HG02885 (cell line): ENCODE data around the gene CES5A.
"Not testable (repeated sequence)": the region's sequence is repeated elsewhere in the genome, so short reads cannot be mapped to it uniquely, and the experiment has no call there.

Experiments used
- ATAC-seq: cut with Tn5 transposase; IDR thresholded peaks from one replicate; pipeline ENCODE4 v1.9.1; 2021; ENCODE audit warnings: mild to moderate bottlenecking; ENCODE audit not compliant: unreplicated experiment, poor library complexity

The CES5A gene

DNA sequence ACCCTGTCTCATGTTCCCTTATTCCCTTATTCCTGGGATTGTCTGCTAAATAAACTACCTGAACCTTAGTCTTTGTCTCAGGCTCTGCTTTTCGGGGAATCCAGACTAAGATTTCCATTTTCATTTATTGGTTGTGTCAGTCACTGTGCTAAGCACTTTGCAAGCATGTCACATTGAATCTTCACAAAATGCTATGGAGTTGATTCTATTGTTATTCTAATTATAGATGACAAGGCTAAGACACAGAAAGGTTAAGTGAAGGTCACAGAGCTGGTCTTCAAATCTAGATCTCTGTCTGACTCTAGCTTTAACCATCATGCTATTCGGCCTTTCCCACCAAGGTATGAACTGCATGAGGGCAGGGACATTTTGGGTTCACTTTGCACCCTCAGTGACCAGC is 13.4 kb upstream of the CES5A start:
- ATAC-seq, result no peak

DNA sequence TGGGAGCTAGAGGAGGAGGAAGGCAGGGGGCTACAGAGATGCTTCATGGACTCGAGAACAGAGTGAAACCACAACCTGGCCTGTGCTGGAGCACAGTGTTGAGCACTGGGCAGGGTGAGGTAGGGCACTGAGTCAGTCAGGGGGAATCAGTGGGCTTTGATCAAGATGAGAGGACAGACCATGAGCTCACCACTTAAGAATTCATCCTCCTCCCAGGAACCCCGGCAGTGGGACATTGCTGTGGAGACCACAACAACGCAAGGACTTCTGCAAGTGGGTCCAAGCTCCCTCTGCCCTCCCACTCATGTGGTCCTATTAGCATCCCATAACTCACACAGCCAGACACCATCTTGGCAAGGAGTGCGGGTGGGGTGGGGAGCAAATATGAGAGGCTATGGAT is 1.7 kb upstream of the CES5A start:
- ATAC-seq, result no peak

DNA sequence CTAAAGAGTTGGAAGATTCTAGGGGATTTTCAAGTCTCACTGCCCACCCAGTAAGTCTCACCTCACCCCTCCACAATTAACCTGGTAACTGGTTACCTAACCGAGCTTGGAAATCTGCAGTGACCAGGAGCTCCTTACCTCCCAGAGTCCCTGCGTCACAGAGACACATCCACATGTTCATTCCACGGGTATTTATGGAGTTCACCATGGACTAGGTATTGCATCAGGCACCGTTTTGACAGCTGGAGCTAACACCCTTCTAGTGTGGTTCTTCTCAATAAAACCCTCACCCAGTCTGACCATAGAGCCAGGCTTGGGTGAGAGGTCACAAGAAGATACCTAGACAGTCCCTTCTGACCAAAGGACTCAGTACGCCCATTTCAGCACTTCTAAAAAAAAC is 2.1 kb downstream of the CES5A start:
- no peak for ATAC-seq

DNA sequence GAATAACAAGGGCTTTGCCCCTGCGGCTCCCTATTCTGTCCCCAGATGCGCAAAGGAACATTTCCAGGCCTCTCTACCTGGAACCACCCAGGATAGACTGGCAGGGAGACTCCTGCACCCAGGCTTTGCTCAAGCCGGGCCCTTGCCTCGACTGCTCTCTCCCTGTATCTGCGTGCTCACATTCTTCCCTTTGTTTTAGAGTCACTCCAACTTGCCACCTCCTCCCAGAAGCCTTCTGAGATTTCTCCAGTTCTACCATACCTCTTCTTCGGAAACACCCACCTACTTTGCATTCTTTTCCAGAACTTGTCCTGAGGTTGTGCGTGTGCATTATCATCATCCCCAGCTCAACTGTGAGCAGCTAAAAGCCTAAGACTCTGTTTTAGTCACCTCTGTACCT is 3.0 kb downstream of the CES5A start:
- no peak for ATAC-seq

DNA sequence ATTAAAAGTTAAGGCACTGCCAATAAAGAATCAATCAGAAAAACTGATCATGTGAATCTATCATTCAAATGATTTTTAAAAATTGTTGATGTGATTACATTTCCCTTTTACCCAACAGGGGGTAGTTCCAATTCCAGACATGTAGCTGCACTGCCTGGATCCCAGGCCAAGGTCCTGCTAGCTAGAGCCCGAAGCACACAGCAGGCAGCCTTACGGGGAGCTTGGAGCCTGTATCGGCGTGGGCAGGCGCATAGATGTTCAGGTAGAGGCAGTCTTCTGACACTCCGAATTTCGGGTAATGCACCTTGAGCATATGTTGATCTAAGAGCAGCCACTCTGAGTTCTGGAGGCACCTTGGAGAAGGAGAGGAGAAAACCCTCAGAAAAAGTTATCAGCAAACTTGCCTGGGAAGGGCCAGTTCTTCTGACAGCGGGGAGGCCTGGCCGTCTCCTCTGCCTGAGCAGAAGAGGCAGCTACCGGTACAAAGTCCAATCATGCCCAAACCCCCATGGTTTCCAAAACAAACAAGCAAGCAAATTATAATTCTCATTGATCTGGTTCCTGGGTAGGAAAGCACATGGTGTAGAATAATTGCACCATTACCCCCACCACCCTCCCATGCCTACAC is 3.6 kb downstream of the CES5A start:
- no peak for ATAC-seq

DNA sequence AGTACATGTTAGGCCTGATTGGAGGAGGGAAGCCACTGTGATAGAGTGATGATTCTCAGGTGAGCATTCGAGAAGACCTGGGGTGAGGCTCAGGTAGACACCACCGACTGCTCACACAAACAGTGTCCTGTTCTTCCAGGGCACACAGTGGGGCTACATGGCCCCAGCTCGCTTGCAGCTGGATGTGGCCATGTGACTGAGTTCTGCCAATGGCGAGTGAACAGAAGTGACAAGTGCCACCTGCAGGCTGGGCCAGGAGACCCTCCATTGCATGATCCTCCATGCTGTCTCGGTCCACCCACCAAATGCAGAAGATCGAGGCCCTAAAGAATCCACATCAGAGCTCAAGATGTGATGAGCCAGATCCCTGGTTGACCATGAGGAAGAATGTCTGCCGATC is 6.2 kb downstream of the CES5A start:
- ATAC-seq, result no peak

DNA sequence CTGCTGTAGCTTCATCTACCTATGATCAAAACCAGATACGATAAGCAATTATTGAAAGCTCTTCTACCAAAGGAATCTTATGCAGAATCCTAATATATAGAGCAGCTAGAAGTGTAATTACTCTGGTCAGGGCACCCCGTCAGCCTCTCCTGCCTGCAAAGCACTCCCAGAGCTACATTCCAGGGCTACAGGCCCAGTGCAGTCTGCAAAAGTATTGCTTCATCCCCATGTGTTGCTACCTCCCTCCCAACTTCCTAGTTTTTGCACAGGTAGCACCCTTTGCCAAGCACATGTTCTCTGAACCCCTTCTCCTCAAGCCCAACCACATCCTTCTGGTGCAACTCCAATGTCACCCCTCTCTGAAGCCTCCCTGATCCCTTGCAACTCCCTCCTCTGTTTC is 7.0 kb downstream of the CES5A start:
- no peak for ATAC-seq

DNA sequence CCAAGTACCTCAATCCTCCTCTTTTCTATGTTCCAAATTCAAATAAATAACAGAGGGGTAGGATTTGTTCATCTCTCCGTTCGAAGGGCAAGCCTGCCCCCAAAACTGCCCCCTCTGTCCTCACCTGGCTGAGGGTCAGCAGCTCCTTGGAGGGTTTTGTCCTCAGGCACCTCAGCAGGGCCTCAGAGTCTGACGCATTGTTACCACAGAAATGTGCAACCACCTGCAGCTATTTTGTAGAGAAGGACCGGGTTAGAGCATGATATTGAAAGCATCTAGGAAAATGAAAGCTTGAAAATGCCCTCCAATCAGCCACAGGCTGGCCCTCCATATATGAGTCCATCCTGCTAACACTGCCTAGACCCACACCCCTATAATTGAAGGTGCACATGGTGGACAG is 13.9 kb downstream of the CES5A start:
- ATAC-seq, result no peak

DNA sequence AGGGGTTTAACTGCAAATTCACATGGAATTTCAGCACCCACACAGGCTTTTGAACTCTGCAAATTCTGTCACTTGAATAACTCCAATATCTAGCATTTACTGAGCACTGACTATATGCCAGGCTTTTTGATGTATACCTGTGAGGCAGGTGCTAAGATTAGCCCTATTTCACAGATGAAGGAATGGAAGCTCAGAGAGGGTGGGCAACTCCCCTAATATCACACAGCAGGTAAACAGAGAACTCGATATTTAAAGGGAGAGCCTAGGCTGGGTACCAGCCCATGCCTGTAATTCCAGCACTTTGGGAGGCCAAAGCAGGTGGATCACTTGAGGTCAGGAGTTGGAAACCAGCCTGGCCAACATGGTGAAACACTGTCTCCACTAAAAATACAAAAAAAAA is 17.5 kb downstream of the CES5A start:
- not testable (repeated sequence) for ATAC-seq

DNA sequence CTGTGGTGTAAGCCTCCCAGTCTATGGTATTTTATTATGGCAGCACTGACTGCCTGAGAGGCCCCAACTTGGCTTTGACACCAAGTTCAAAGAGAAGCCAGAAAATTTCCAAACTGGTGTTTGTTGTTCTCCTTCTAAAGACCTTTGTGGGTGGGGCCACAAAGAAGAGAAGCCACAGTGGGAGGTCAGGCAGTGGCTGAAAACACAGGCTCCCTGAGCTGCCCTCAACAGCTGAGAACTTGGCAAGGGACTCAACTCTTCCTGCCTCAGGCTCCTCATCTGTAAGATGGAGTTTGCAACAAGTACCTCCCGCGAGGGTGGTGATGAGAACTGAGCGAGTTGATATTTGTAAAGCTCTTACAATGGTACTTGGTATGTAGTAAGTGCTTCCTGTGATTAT is 18.2 kb downstream of the CES5A start:
- no peak for ATAC-seq

DNA sequence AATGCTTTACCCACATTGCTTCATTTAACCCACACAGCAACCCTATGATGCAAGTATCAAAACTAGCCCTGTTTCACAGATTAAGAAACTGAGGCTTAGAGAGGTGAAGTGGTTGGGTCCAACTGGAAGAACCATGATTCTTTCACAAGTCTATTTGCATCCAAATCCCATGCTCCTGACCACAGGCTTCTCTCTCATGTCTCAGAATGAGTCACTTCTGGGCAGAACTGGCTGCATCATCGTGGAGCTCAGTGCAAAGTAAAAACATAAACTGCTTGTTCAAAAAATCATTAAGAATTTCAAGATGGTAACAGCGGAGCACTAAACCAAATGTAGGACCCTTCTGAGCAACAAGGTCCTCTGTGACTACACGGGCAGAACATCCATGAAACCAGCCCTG is 22.1 kb downstream of the CES5A start:
- no peak for ATAC-seq

DNA sequence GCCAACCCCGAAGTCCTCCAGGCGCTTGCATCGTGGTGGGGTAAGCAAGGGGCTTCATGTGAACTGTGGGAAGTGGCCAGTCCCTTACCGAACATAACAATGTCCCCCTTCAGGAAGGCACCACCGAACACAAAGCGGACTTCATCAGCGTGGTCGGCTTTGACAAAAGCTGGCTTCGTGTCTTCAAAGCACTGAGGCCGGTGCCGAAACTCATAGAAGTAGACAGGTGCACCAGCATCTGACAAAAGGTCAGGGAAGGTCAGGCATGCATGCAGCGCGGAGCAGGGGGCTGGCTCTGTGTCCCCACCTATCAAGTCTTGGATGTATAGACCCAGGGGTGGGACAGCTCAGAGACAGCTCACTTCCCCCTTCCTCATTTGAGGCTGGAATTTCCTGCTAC is 25.6 kb downstream of the CES5A start:
- no peak for ATAC-seq

DNA sequence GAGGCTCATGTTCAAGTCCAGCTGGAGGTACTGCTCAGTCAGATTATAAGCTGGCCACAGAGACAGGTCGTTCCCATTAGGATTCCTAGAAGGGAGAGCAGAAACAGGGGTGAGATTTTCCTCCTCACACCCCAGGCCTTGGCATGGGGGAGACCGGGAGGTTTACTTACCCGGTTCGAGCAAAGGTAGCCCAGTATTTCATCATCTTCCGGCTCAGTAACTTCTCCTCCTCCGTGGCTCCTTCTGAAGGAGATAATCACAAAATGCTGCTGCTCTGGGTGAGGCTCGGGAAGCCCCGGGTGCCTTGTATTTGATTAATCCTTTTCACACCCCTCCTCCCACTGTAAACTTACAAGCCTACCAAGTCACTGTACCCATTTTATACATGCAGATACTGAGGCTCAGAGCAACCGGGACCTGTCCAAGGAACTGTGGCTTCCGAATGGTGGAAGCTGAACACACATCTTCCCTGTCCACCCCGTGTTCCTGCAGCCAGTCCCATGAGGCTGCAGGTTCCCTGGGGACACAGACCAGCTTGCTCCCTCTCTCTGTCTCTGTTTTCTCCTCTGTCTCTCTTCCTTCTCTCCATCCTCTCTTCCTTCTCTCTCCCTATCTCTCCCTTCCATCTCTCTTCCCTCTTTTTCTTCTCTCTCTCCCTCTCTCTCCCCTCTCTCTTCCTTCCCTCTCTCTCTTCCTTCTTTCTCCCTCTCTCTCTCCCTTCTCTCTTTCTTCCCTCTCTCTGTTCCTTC is 28.4 kb downstream of the CES5A start:
- no peak for ATAC-seq

DNA sequence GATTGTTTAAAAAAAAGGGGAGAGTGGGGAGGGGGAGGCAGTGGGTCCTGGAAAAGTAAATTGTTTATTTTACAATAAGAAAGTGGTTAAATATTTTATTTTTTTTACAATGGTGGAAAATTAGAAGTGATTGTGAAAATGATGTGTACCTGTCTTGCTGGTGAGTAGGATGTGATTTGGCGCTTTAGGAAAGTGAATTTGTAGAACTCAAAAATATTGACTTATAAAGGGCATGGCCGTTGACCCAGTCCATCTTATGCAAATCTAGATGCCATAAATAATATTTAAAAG is 32.1 kb downstream of the CES5A start:
- no peak for ATAC-seq

DNA sequence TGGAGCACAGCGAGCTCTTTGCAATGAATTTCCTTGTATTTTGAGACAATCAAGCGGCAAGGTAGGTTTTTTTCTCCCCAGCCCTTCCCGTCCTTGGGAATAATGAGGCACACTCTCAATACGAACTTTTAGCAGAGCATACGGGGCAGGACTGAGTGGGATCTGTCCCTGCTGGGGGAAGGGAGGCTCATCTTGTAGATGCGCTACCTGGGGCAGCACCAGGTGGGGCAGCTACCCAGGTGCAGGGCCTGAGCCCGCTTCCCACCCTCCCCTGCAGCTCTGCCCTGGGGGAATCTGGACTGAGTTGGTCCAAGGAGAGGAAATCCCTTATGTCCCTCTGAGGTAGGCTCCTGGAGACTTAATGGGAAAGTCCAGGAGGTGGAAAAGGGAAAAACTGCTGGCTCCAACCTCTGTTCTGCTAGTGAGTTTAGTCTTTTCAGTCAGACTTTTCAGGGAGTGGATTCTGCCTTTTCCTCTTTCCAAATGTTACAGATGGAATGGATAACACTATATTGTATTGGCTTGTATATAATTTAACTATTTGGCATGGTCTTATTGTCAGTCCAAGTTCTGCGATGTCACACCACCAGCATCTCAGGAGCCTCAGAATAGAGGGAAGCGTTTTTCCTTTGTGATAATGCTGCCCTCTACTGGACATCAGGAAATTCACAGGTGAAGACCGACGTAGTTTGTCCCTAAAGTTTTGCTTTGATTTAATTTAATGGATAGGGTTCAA is 32.6 kb downstream of the CES5A start:
- ATAC-seq, result peak; percentile 43

DNA sequence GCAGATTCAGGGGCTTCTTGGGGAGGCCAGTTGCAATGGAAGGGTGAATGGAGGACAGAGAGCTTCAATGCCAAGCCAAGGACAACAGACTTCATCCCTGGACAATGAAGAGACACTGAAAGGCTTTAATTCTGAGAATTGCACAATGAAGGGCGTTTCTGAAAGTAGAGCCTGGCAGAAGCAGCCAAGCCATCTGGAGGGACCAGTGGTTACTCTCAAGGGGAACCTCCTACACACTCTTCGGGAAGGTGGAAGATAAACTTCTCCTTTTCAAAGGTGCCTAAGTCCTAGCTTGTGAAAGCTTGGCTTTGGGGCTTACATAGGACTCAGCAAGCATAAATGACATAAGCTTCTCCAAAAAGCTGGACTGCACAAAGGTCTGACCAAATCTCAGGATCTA is 36.1 kb downstream of the CES5A start:
- no peak for ATAC-seq

DNA sequence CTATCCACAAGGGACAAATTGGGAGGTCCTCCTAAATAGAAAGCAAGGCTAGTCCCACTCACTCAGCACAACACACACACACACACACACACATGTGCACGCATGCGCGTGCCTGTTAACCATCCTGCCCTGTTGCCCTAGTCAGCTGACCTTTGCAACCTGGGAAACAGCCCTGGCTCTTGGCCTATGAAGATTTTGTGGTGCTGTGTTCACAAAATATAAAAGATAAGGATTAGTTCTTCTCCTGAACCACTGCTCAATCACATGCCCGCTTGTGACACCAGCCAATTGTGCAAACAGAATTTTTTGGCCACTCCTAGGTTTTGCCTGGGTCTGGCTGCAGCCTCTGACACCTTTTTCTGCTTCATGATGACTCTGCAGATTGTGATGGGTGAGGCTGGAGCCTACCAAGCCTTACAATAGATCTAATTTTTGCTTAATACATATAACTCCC is 39.0 kb downstream of the CES5A start:
- ATAC-seq, result no peak

DNA sequence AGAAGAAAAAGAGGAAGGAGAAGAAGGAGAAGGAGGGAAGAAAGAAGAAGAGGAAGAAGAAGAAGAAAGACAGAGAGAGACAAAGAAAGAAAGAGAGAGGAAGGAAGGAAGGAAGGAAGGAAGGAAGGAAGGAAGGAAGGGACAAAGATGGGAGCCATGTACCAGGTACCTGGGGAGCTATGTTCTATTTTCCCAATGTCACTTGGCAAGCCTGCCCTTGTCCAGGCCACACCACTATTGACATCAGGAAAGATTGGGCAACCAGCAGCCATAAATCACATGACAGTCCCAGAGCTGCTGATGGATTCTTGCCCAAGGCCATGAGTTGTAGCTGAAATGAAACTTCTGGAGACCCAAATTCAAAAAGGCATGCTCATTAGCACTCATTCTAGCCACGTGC is 39.6 kb downstream of the CES5A start:
- ATAC-seq, result no peak

DNA sequence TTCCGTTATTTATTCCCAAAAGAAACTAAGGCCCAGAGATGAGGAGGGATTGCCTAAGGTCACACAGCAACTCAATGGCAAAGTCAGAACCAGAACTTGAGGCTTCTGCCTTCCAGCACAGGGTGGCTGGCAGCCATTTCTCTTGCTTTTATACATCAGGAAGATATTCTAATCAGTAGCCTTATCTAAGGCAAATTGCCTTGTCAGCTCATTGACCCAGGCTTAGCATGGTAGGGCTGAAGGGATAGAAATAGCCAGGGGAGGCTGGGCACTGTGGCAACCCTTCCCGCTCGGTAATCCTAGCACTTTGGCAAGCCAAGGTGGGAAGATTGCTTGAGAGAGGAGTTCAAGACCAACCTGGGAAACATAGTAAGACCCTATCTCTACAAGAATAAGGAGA is 40.0 kb downstream of the CES5A start:
- ATAC-seq, result not testable (repeated sequence)

DNA sequence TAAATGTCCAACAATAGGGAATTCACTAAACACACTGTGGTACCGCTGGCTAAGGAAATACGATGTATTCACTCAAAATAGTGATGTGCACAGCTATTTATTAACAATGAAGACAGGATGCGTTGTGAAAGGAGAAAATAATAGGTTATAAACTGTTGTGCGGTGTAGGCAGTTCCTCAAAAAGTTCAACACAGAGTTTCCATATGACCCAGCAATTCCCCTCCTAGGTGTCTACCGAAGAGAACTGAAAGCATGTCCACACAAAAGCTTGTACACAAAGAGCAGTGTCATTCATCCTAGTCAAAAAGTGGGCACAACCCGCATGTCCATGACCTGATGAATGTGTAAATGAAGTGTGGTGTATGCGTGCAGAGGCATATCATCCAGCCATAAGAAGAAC is 41.1 kb downstream of the CES5A start:
- peak; percentile 67 for ATAC-seq

DNA sequence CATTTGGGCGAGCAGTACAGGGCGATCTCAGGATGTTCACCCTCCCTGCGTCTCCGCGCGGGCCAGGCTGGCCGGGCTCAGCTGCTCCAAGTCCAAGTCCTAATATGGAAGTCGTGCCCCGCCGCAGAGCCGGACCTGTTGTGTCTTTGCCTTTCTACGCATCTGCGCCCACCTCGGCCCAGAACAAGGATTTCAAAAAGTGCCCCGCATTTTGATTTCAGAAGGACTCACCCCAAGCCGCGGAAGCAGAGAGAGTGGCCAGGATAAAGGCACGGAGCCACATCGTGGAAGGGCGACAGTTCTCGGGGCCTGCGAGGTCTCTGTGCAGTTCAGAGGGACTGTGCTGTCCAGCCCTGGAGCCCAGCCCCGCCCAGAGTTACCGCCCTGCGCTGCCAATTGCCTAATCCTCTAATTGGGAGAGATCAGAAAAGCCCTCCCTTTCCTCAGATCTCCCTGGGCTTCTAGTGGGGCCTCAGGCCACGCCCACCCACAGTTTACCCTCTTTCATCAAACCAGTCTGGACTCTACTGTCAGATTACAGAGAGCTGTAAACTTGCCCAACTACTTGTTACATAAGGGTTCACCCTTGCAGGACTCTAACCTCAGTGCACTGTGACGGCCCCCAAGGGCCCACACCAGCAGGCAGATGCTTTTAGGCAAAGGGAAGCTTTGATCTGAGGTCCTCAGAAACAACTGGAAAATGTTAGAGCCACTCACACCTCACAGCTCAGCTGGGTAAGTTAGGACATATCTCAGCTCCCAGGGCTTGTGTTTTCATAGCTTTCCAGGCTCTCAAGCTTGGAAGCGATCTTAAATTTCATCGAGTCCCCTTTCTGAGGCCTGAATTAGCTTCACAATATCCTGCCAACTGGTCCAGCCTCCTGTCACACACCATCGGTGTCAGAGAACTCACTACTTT is 42.1 kb downstream of the CES5A start, which contains the start of gene CES1:
CES1 (minus strand) TSS at position 324 of the 919 bp plus-strand sequence; CDS start at position 283, 41 bp downstream.
- ATAC-seq, result no peak
